Neural cell (in vitro differentiated cells): ENCODE data around the gene AZIN2. TPM values are rescaled to one million over a fixed set of nuclear protein-coding genes. Genes with fewer than 3 reads are reported as not detected.

Experiments used
- H2AFZ ChIP-seq: fragments of 200-600, 300-800 bp; sonication (generic), shearing (Covaris generic); 2 replicates; pipeline ENCODE4 v1.6.0; 2014; ENCODE audit warnings: low read depth, mild to moderate bottlenecking, antibody characterized with exemption, low read length, moderate library complexity
- H3F3A ChIP-seq: fragments of 200-600 bp; shearing (Covaris generic); 2 replicates; pipeline ENCODE4 v1.6.1; 2016; ENCODE audit warnings: mild to moderate bottlenecking, moderate library complexity, mixed read lengths, antibody characterized with exemption, low read length; ENCODE audit not compliant: insufficient read depth, poor library complexity, severe bottlenecking
- H3K27ac ChIP-seq: fragments of 200-600, 300-800 bp; sonication (generic), shearing (Covaris generic); 2 replicates; pipeline ENCODE4 v1.5.1; 2014; ENCODE audit warnings: mild to moderate bottlenecking, low read length, moderate library complexity
- H3K27me3 ChIP-seq: fragments of 300-800, 200-600 bp; sonication (generic), shearing (Covaris generic); 2 replicates; pipeline ENCODE4 v1.6.0; 2014; ENCODE audit warnings: mild to moderate bottlenecking, low read depth, low read length, moderate library complexity; ENCODE audit not compliant: insufficient read depth
- H3K36me3 ChIP-seq: fragments of 300-800, 200-600 bp; sonication (generic), shearing (Covaris generic); 2 replicates; pipeline ENCODE4 v1.5.1; 2014; ENCODE audit warnings: mild to moderate bottlenecking, antibody characterized with exemption, low read length, moderate library complexity; ENCODE audit not compliant: insufficient read depth
- H3K4me2 ChIP-seq: fragments of 300-800, 200-600 bp; sonication (generic), shearing (Covaris generic); 2 replicates; pipeline ENCODE4 v1.6.0; 2014; ENCODE audit warnings: mild to moderate bottlenecking, low read length
- H3K4me3 ChIP-seq: fragments of 300-800, 200-600 bp; sonication (generic), shearing (Covaris generic); 2 replicates; pipeline ENCODE4 v1.5.1; 2014; ENCODE audit warnings: mild to moderate bottlenecking, low read length, moderate library complexity
- H3K79me2 ChIP-seq: fragments of 200-600 bp; shearing (Covaris generic); replicated peaks from 2 replicates; pipeline ENCODE4 v1.6.0; 2014; ENCODE audit warnings: mild to moderate bottlenecking, low read length, moderate library complexity; ENCODE audit not compliant: insufficient read depth
- H3K9ac ChIP-seq: fragments of 300-800, 200-600 bp; sonication (generic), shearing (Covaris generic); 2 replicates; pipeline ENCODE4 v1.6.1; 2016; ENCODE audit warnings: mild to moderate bottlenecking, low read length, mixed read lengths
- H3K9me2 ChIP-seq: fragments of 200-600 bp; shearing (Covaris generic); 2 replicates; pipeline ENCODE4 v1.6.1; 2016; ENCODE audit warnings: mild to moderate bottlenecking, low read length, mixed read lengths; ENCODE audit not compliant: insufficient read depth
- H3K9me3 ChIP-seq: fragments of 200-600, 300-800 bp; sonication (generic), shearing (Covaris generic); 2 replicates; pipeline ENCODE4 v1.6.1; 2016; ENCODE audit warnings: mild to moderate bottlenecking, mixed run types, low read length, moderate library complexity, mixed read lengths
- H4K20me1 ChIP-seq: fragments of 200-600 bp; shearing (Covaris generic); 2 replicates; pipeline ENCODE4 v1.6.1; 2016; ENCODE audit warnings: mild to moderate bottlenecking, mixed run types; ENCODE audit not compliant: insufficient read depth
- EP300 ChIP-seq: fragments of 450-650 bp; conservative IDR thresholded peaks from 2 replicates; pipeline ENCODE4 v1.6.1; 2014; ENCODE audit warnings: antibody characterized with exemption, mild to moderate bottlenecking, moderate library complexity; ENCODE audit not compliant: poor library complexity, severe bottlenecking
- EZH2 ChIP-seq: fragments of 200-600, 300-800 bp; shearing (Covaris generic), sonication (generic); IDR thresholded peaks from 2 replicates; pipeline ENCODE4 v1.6.1; 2014; ENCODE audit warnings: antibody characterized with exemption, low read length, borderline replicate concordance, mild to moderate bottlenecking; ENCODE audit not compliant: insufficient read depth, poor library complexity, severe bottlenecking
- MXI1 ChIP-seq: fragments of 450-650 bp; conservative IDR thresholded peaks from 2 replicates; pipeline ENCODE4 v1.6.1; 2014; ENCODE audit warnings: antibody characterized with exemption, mild to moderate bottlenecking; ENCODE audit not compliant: poor library complexity, severe bottlenecking
- POLR2AphosphoS5 ChIP-seq: IDR thresholded peaks from 2 replicates; pipeline ENCODE4 v1.6.1; 2012
- RAD21 ChIP-seq: fragments of 450-650 bp; conservative IDR thresholded peaks from 2 replicates; pipeline ENCODE4 v1.6.1; 2014; ENCODE audit warnings: antibody characterized with exemption, mild to moderate bottlenecking, moderate library complexity
- SMC3 ChIP-seq: fragments of 450-650 bp; conservative IDR thresholded peaks from 2 replicates; pipeline ENCODE4 v1.6.1; 2014; ENCODE audit warnings: antibody characterized with exemption, mild to moderate bottlenecking, moderate library complexity; ENCODE audit not compliant: poor library complexity
- TAF1 ChIP-seq: IDR thresholded peaks from 2 replicates; pipeline ENCODE4 v1.6.1; 2012; ENCODE audit warnings: low read depth
- polyA plus RNA-seq: library from polyadenylated mRNA; depleted of rRNA; stranded (reverse); fragments of >200 nt; gene quantifications from 2 replicates; pipeline ENCODE4 v1.2.3, GENCODE V29; 2014
- TF ChIP-seq, protein P1 (sequence below): IDR thresholded peaks from 2 replicates; pipeline ENCODE4 v1.6.1; 2012; ENCODE audit warnings: borderline replicate concordance
- TF ChIP-seq, protein P2 (sequence below): fragments of 450-650 bp; IDR thresholded peaks from 2 replicates; pipeline ENCODE4 v1.5.1; 2014; ENCODE audit warnings: antibody characterized with exemption, mild to moderate bottlenecking, moderate library complexity; ENCODE audit not compliant: poor library complexity, severe bottlenecking

AZIN2 gene
- polyA plus RNA-seq, 1 donor from 2014 or later = 22.7 TPM

GRCh38 chr1:33119050-33119449, 38.1 kb downstream of the AZIN2 start:
- no peaks in the 10 kb centered on the region for H3K27me3 ChIP-seq
- no peaks in the 10 kb centered on the region for H3K9me2 ChIP-seq
- H3K36me3 ChIP-seq = no peaks in the 10 kb centered on the region
- H3K9ac ChIP-seq = no peak overlapping the region
- no peaks in the 10 kb centered on the region for H3F3A ChIP-seq
- H3K4me2 ChIP-seq = no peak overlapping the region
- no peaks in the 10 kb centered on the region for H4K20me1 ChIP-seq
- H3K27ac ChIP-seq = no peak overlapping the region
- H2AFZ ChIP-seq = no peak overlapping the region
- no peaks in the 10 kb centered on the region for H3K79me2 ChIP-seq
- TF ChIP-seq, protein P1, sequence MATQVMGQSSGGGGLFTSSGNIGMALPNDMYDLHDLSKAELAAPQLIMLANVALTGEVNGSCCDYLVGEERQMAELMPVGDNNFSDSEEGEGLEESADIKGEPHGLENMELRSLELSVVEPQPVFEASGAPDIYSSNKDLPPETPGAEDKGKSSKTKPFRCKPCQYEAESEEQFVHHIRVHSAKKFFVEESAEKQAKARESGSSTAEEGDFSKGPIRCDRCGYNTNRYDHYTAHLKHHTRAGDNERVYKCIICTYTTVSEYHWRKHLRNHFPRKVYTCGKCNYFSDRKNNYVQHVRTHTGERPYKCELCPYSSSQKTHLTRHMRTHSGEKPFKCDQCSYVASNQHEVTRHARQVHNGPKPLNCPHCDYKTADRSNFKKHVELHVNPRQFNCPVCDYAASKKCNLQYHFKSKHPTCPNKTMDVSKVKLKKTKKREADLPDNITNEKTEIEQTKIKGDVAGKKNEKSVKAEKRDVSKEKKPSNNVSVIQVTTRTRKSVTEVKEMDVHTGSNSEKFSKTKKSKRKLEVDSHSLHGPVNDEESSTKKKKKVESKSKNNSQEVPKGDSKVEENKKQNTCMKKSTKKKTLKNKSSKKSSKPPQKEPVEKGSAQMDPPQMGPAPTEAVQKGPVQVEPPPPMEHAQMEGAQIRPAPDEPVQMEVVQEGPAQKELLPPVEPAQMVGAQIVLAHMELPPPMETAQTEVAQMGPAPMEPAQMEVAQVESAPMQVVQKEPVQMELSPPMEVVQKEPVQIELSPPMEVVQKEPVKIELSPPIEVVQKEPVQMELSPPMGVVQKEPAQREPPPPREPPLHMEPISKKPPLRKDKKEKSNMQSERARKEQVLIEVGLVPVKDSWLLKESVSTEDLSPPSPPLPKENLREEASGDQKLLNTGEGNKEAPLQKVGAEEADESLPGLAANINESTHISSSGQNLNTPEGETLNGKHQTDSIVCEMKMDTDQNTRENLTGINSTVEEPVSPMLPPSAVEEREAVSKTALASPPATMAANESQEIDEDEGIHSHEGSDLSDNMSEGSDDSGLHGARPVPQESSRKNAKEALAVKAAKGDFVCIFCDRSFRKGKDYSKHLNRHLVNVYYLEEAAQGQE = no peak
- TF ChIP-seq, protein P2, sequence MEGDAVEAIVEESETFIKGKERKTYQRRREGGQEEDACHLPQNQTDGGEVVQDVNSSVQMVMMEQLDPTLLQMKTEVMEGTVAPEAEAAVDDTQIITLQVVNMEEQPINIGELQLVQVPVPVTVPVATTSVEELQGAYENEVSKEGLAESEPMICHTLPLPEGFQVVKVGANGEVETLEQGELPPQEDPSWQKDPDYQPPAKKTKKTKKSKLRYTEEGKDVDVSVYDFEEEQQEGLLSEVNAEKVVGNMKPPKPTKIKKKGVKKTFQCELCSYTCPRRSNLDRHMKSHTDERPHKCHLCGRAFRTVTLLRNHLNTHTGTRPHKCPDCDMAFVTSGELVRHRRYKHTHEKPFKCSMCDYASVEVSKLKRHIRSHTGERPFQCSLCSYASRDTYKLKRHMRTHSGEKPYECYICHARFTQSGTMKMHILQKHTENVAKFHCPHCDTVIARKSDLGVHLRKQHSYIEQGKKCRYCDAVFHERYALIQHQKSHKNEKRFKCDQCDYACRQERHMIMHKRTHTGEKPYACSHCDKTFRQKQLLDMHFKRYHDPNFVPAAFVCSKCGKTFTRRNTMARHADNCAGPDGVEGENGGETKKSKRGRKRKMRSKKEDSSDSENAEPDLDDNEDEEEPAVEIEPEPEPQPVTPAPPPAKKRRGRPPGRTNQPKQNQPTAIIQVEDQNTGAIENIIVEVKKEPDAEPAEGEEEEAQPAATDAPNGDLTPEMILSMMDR = no peak
- TF ChIP-seq POLR2AphosphoS5 (no peak), MXI1 (no peak), EP300 (no peak), RAD21 (no peak), SMC3 (no peak), EZH2 (no peak), TAF1 (no peak)
- H3K4me3 ChIP-seq = no peak overlapping the region
- H3K9me3 ChIP-seq = no peaks in the 10 kb centered on the region

DNA sequence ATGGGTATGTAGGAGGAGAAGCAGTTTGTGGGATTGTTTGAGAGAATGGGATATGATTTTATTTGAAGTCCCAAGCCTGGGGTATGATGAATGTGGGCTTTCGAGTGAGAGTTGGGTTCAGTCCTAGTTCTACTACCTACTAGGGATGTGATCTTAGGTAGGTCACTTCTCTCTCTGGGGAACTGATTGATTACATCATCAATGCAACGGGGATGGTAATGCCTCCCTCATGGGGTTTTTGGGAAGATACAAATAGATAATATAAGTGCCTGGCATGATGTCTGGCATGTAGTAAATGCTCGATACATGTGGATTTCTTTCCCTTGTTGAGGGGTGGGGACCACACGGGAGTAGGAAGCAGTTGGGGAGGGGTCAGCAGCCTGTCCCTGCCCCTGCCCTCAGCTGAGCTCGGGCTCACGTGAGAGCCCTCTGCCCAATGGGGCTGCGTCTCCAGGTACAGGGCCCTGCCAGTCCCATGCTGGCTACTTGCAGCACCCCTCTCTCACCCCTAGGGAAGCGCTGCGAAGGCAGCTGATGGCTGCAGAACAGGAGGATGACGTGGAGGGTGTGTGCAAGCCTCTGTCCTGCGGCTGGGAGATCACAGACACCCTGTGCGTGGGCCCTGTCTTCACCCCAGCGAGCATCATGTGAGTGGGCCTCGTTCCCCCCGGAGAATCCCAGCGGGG, 38.7 kb downstream of the AZIN2 start:
- Histone ChIP-seq H3K9me2 (no peaks in the 10 kb centered on the region), H3K9ac (no peak overlapping the region), H3K4me2 (no peak overlapping the region), H4K20me1 (no peaks in the 10 kb centered on the region), H3K27me3 (no peaks in the 10 kb centered on the region), H3K36me3 (no peaks in the 10 kb centered on the region), H3F3A (no peaks in the 10 kb centered on the region), H3K27ac (no peak overlapping the region), H2AFZ (no peak overlapping the region), H3K79me2 (no peaks in the 10 kb centered on the region), H3K9me3 (no peaks in the 10 kb centered on the region), H3K4me3 (no peak overlapping the region)
- TF ChIP-seq, protein P2 = no peak
- TF ChIP-seq MXI1 = no peak
- TF ChIP-seq EZH2 = no peak
- no peak for TF ChIP-seq RAD21
- TF ChIP-seq EP300 = no peak
- TF ChIP-seq, protein P1 = no peak
- TF ChIP-seq SMC3 = no peak
- TF ChIP-seq POLR2AphosphoS5 = no peak
- no peak for TF ChIP-seq TAF1
